ENCODE measurements around the gene SNX32.

Gene SNX32

GRCh38 chr11:65796726-65797601, 36.8 kb upstream of the SNX32 start:
- DNase-seq (ENCODE audit: low read depth in 1 of 2, low spot score in 1 of 2) = no peak

- DNase-seq (ENCODE audit: low read depth in 1 of 2, low spot score in 1 of 2) = no peak
Measured at GRCh38 chr11:65797711-65798110, 36.1 kb upstream of the SNX32 start.

DNA sequence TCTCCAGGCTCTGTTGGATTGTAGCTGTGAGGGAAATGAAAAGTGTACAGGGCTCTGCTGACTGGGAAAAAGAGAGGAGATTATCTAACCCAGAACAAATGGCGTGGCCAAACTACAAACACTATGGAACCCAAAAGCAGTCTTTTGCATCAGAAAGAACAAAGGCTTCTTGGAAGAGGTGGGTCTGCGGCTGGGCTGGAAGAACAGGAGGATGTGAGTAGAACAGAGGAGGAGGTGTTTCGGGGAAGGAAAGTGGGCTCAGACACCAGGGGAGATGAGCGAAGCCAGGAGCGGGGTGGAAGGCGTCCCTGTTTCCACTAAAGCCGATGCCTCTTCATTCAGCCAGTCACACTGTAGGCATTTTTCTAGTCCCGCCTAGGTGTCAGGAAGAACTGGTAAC, 34.9 kb upstream of the SNX32 start:
- DNase-seq (ENCODE audit: low read depth in 1 of 2, low spot score in 1 of 2) = no peak

GRCh38 chr11:65801153-65801987, 32.4 kb upstream of the SNX32 start:
- DNase-seq (ENCODE audit: low read depth in 1 of 2, low spot score in 1 of 2) = no peak

GRCh38 chr11:65802841-65803240, 30.9 kb upstream of the SNX32 start:
- DNase-seq (ENCODE audit: low read depth in 1 of 2, low spot score in 1 of 2) = no peak

GRCh38 chr11:65803797-65804492, 29.8 kb upstream of the SNX32 start:
- no peak for DNase-seq (ENCODE audit: low read depth in 1 of 2, low spot score in 1 of 2)

DNA sequence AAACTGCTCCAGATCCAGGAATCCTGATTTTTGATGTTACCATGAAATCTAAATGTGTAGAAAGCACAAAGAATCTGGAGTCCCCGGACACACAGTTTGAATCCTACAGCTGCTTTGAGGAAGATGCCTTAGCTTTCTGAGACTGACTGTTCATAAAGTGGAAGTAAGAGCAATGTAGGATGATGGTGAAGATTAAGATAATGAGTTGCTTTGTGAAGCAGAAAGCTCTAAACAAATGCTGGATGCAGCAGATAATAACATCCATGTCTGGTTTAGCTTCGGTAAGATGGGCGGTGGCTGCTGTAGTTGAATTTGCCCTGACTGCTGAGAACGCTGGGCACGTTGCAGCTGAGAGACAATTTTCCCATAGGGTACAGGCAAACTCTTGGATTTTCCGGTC, 26.8 kb upstream of the SNX32 start:
- DNase-seq (ENCODE audit: low read depth in 1 of 2, low spot score in 1 of 2) = no peak

DNA sequence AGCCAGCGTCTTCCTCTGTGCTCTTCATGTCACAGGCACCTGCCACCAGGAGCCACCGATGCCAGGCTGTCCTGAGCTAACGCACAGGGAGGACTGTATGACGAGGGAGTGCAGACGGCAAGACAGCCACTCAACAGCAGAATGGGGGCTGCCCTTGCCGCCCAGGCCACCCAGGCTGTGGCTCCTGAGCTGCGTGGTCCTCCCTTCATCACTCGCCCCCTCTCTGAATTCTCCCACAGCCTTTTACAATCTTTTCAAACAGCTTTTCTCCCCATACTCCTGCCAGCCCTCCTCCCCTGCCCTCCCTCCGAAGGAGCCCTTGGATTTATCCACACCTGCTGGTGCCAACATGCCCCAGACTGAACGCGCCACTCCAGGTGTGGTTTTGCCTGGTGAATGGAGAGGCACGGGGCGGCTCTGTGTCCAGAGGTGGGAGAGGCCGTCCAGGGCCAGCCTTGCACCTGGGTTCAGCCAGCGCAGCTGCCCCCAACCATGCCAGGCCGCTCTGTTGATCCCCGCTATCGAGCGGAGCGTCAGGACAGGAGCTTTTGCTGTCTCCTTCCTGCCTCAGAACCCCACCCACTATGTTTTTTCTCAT, 24.9 kb upstream of the SNX32 start:
- DNase-seq (ENCODE audit: low read depth in 1 of 2, low spot score in 1 of 2) = no peak

- DNase-seq (ENCODE audit: low read depth in 1 of 2, low spot score in 1 of 2) = no peak
Measured at GRCh38 chr11:65809496-65809895, 24.3 kb upstream of the SNX32 start.

- DNase-seq (ENCODE audit: low read depth in 1 of 2, low spot score in 1 of 2) = no peak
Measured at GRCh38 chr11:65810046-65810868, 23.5 kb upstream of the SNX32 start.

- DNase-seq (ENCODE audit: low read depth in 1 of 2, low spot score in 1 of 2) = no peak
Measured at GRCh38 chr11:65811764-65812475, 21.8 kb upstream of the SNX32 start.

- no peak for DNase-seq (ENCODE audit: low read depth in 1 of 2, low spot score in 1 of 2)
Measured at GRCh38 chr11:65814131-65814985, 19.4 kb upstream of the SNX32 start.

GRCh38 chr11:65814986-65815565, 18.7 kb upstream of the SNX32 start:
- no peak for DNase-seq (ENCODE audit: low read depth in 1 of 2, low spot score in 1 of 2)

DNA sequence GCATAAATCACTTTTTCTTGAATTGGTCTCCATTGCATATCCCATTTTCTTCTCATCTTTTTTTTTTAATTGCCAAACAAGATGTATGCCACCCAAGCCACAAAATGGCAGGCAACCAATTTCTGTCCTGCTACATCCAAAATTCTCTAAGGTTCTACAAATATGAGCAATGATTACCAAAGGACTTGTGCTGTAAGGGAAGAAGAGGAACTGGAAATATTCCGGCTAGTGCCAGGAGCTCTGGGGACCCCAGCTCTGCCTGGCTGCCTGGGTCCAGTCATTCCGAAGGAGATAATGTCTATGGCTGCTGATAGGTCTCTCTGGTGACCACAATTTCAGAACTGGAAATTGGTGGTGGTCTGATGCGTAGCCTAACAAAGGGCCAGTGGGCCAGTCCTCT, 17.1 kb upstream of the SNX32 start:
- DNase-seq (ENCODE audit: low read depth in 1 of 2, low spot score in 1 of 2) = no peak

- no peak for DNase-seq (ENCODE audit: low read depth in 1 of 2, low spot score in 1 of 2)
Measured at GRCh38 chr11:65817312-65817834, 16.4 kb upstream of the SNX32 start.

DNA sequence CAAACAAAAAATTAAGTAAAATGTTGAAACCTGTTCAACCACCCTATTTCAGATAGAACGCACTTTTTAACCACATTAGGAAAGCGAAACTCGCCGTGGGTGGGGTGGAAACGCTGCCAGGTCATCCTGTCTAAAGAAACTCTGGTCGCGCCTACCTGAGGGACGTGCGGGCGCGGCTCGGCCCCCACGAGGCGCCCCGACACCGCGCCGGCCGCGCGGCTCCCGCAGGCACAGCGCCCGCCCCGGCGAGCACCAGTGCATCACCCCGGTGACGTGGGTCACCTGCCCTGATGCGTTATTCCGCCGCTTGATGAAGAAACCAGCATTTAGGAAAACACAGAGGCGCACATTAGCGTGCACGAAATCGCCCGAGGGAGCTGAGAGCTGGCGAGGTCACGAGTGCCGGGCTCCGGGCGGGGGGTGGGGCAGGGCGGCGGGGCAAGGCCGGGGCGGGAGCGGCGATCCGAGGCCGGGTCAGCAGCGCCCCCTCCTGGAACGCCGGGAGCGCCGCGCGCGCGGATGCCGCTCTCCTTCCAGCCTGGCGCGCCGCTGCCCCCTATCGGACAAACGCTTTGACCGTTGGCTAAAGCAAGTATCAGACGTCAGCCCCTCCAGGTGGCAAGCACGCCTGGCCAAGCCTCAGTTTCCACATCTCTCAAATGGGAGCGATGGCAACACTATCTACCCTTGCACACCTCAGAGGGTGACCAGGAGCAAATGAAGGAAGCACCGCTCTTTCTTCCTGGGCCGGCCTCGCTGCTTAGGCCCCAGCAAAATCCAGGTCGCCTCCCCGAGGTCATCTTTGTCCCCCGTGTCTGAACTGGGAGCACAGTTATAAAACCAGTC, 15.7 kb upstream of the SNX32 start:
- peak; percentile 90 to 93 for DNase-seq (ENCODE audit: low read depth in 1 of 2, low spot score in 1 of 2)

GRCh38 chr11:65821107-65821506, 12.7 kb upstream of the SNX32 start:
- DNase-seq (ENCODE audit: low read depth in 1 of 2, low spot score in 1 of 2) = no peak

Measured in stimulated activated CD4-positive, alpha-beta T cell treated with anti-CD3 and anti-CD28 coated beads, Interleukin-15, amount 100 ng/mL, for 1 hour (primary cell).